ENCODE results near the gene LRRC47.

LRRC47 gene

DNA sequence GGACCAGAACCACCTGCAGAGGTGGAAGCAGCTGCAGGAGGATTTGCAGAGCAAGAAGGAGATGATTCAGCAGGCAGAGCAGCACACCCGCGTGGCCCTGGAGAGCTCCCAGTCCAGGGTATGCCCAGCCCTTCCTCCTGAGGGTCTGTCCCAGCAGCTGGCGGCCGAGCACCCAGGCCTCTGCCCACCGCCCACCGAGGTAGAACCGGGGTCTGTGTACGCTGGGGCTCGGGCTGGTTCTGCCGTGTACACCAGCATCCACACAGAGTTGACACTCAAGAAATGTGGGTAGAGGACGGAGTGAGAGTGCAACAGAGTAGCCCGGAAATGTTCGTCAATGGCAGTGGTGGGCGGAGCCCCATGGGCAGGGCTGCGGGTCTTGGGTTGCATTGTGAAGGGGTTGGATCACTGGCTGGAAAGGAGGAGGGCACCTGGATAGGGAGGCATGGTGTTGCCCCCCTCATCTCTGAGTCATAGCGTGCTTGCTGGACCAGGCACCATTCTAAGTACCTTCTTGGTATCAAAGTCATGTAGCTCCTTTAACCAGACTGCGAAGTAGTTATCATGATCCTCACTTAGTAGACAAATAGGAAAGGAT lies 28.9 kb downstream of the LRRC47 start:
- no peak for ATAC-seq
- TF ChIP-seq ZFP3 (CRISPR knock-in tag; IDR thresholded peaks at IDR 0.05): no peak
- no peak for TF ChIP-seq ZC3H10 (CRISPR knock-in tag; IDR thresholded peaks at IDR 0.05)
- no peak for TF ChIP-seq ZNF8 (CRISPR knock-in tag; IDR thresholded peaks at IDR 0.05)
- TF ChIP-seq TOX (CRISPR knock-in tag; IDR thresholded peaks at IDR 0.05; ENCODE audit: borderline replicate concordance): no peak
- TF ChIP-seq, protein P1, sequence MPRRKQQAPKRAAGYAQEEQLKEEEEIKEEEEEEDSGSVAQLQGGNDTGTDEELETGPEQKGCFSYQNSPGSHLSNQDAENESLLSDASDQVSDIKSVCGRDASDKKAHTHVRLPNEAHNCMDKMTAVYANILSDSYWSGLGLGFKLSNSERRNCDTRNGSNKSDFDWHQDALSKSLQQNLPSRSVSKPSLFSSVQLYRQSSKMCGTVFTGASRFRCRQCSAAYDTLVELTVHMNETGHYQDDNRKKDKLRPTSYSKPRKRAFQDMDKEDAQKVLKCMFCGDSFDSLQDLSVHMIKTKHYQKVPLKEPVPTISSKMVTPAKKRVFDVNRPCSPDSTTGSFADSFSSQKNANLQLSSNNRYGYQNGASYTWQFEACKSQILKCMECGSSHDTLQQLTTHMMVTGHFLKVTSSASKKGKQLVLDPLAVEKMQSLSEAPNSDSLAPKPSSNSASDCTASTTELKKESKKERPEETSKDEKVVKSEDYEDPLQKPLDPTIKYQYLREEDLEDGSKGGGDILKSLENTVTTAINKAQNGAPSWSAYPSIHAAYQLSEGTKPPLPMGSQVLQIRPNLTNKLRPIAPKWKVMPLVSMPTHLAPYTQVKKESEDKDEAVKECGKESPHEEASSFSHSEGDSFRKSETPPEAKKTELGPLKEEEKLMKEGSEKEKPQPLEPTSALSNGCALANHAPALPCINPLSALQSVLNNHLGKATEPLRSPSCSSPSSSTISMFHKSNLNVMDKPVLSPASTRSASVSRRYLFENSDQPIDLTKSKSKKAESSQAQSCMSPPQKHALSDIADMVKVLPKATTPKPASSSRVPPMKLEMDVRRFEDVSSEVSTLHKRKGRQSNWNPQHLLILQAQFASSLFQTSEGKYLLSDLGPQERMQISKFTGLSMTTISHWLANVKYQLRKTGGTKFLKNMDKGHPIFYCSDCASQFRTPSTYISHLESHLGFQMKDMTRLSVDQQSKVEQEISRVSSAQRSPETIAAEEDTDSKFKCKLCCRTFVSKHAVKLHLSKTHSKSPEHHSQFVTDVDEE (CRISPR knock-in tag; IDR thresholded peaks at IDR 0.05): no peak
- TF ChIP-seq, protein P2, sequence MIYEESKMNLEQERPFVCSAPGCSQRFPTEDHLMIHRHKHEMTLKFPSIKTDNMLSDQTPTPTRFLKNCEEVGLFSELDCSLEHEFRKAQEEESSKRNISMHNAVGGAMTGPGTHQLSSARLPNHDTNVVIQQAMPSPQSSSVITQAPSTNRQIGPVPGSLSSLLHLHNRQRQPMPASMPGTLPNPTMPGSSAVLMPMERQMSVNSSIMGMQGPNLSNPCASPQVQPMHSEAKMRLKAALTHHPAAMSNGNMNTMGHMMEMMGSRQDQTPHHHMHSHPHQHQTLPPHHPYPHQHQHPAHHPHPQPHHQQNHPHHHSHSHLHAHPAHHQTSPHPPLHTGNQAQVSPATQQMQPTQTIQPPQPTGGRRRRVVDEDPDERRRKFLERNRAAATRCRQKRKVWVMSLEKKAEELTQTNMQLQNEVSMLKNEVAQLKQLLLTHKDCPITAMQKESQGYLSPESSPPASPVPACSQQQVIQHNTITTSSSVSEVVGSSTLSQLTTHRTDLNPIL (CRISPR knock-in tag; IDR thresholded peaks at IDR 0.05; ENCODE audit: low read depth): no peak
- TF ChIP-seq, protein P3, sequence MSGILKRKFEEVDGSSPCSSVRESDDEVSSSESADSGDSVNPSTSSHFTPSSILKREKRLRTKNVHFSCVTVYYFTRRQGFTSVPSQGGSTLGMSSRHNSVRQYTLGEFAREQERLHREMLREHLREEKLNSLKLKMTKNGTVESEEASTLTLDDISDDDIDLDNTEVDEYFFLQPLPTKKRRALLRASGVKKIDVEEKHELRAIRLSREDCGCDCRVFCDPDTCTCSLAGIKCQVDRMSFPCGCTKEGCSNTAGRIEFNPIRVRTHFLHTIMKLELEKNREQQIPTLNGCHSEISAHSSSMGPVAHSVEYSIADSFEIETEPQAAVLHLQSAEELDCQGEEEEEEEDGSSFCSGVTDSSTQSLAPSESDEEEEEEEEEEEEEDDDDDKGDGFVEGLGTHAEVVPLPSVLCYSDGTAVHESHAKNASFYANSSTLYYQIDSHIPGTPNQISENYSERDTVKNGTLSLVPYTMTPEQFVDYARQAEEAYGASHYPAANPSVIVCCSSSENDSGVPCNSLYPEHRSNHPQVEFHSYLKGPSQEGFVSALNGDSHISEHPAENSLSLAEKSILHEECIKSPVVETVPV (CRISPR knock-in tag; IDR thresholded peaks at IDR 0.05): no peak
- no peak for TF ChIP-seq TCF4 (CRISPR knock-in tag; IDR thresholded peaks at IDR 0.05; ENCODE audit: borderline replicate concordance)

DNA sequence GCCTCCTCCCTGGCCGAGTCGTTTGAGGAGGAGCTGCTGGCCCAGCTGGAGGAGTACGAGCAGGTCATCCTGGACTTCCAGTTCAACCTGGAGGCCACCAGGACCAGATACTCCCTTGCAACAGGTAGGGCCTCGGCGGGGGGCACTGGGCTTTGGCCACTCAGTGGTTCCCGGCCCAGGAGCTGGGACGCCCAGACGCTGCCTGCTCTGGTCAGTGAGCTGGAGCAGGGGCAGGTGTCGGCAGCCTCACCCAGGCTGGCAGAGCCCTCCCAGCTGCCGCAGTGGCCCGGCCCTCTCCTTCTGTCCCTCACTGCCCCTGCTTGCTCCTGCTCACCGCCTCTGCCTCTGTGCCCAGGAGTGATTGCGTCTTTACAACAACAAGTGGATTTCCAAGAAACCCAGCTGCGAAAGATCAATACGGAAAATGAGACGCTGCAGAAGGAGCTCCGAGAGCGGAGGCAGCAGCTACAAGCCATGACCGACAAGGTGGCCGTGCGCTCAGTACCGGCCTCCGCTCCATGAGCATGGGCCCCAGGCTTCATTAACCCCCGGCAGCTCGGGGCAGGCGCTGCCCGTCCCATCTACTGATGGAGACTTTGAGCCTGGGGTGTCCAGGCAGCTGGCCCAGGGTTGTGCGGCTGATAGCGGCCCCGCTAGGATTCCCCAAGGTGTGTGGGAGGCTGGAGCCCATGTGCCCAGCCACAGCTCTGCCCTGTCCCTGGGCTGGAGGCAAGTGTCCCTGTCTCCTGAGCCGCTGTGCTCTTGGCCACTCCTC lies 32.8 kb downstream of the LRRC47 start:
- ATAC-seq: no peak
- TF ChIP-seq ZNF70 (CRISPR knock-in tag; IDR thresholded peaks at IDR 0.05) (no peak), PPARA (CRISPR knock-in tag; IDR thresholded peaks at IDR 0.05; ENCODE audit: borderline replicate concordance) (no peak), ZFP30 (CRISPR knock-in tag; IDR thresholded peaks at IDR 0.05) (no peak), CSDC2 (CRISPR knock-in tag; IDR thresholded peaks at IDR 0.05) (no peak), TCF4 (CRISPR knock-in tag; IDR thresholded peaks at IDR 0.05; ENCODE audit: borderline replicate concordance) (no peak)
- TF ChIP-seq, protein P4, sequence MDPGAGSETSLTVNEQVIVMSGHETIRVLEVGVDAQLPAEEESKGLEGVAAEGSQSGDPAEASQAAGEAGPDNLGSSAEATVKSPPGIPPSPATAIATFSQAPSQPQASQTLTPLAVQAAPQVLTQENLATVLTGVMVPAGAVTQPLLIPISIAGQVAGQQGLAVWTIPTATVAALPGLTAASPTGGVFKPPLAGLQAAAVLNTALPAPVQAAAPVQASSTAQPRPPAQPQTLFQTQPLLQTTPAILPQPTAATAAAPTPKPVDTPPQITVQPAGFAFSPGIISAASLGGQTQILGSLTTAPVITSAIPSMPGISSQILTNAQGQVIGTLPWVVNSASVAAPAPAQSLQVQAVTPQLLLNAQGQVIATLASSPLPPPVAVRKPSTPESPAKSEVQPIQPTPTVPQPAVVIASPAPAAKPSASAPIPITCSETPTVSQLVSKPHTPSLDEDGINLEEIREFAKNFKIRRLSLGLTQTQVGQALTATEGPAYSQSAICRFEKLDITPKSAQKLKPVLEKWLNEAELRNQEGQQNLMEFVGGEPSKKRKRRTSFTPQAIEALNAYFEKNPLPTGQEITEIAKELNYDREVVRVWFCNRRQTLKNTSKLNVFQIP (CRISPR knock-in tag; IDR thresholded peaks at IDR 0.05; ENCODE audit: borderline replicate concordance, low read depth): no peak

DNA sequence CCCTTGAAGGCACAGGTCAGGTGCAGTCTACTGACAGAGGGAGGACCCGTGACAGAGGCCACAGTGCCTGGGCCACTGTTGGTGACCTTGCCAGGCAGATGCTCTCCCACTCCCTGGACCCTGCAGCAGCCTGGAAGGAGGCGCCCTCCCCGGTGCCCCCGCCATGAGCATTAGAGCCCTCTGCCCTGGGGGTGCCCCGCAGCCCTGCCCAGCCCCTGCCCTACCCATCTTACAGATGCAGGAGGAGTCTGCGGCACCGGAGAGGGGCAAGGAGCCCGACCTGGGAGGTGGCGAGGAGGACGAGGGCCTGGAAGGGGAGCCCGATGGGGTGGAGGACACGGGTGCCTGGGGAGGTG lies 33.4 kb downstream of the LRRC47 start:
- TF ChIP-seq PPARA (CRISPR knock-in tag; IDR thresholded peaks at IDR 0.05; ENCODE audit: borderline replicate concordance) (no peak), ESRRG (CRISPR knock-in tag; IDR thresholded peaks at IDR 0.05) (no peak), ISL1 (CRISPR knock-in tag; IDR thresholded peaks at IDR 0.05) (no peak), CSDC2 (CRISPR knock-in tag; IDR thresholded peaks at IDR 0.05) (no peak), ZC3H10 (CRISPR knock-in tag; IDR thresholded peaks at IDR 0.05) (no peak), ARNTL (CRISPR knock-in tag; IDR thresholded peaks at IDR 0.05; ENCODE audit: borderline replicate concordance, low read depth) (no peak), ZFP3 (CRISPR knock-in tag; IDR thresholded peaks at IDR 0.05) (no peak), ZNF8 (CRISPR knock-in tag; IDR thresholded peaks at IDR 0.05) (no peak), TOX (CRISPR knock-in tag; IDR thresholded peaks at IDR 0.05; ENCODE audit: borderline replicate concordance) (no peak), SNAI2 (CRISPR knock-in tag; IDR thresholded peaks at IDR 0.05) (no peak), BACH2 (CRISPR knock-in tag; IDR thresholded peaks at IDR 0.05; ENCODE audit: borderline replicate concordance) (no peak), RARB (CRISPR knock-in tag; IDR thresholded peaks at IDR 0.05) (no peak), ZNF565 (CRISPR knock-in tag; conservative IDR thresholded peaks at IDR 0.05; ENCODE audit: low read depth) (no peak)
- TF ChIP-seq, protein P1 (CRISPR knock-in tag; IDR thresholded peaks at IDR 0.05): no peak
- no peak for ATAC-seq

Data from SK-N-SH treated with all-trans-retinoic acid at 6 μM for 48 hours (cell line).